Nephron progenitor cell (in vitro differentiated cells): ENCODE results near the gene RNF223.

Source experiments
- DNase-seq: peaks from one replicate; pipeline ENCODE4 v3.0.0; 2021
- H3K27ac Mint-ChIP-seq: 2 replicates; pipeline ENCODE4 v1.8.0; 2021; ENCODE audit warnings: mild to moderate bottlenecking, moderate library complexity, mixed read lengths
- H3K27me3 Mint-ChIP-seq: 2 replicates; pipeline ENCODE4 v1.8.0; 2021; ENCODE audit warnings: mild to moderate bottlenecking, low read depth, mixed read lengths; ENCODE audit not compliant: poor library complexity
- H3K36me3 Mint-ChIP-seq: 2 replicates; pipeline ENCODE4 v1.8.0; 2021; ENCODE audit warnings: low read depth, mixed read lengths
- H3K4me1 Mint-ChIP-seq: 2 replicates; pipeline ENCODE4 v1.8.0; 2021; ENCODE audit warnings: mixed read lengths
- H3K4me3 Mint-ChIP-seq: 2 replicates; pipeline ENCODE4 v1.8.0; 2021; ENCODE audit warnings: mild to moderate bottlenecking, moderate library complexity, mixed read lengths
- H3K9me3 Mint-ChIP-seq: 2 replicates; pipeline ENCODE4 v1.8.0; 2021; ENCODE audit warnings: mild to moderate bottlenecking, moderate library complexity, mixed read lengths
- TF ChIP-seq, protein P1 (sequence below): fragments of 200-600 bp; sonication (generic); IDR thresholded peaks from 2 replicates; pipeline ENCODE4 v1.5.0; 2021; ENCODE audit warnings: antibody characterized with exemption

Gene RNF223

GRCh38 chr1:1120096-1120495 is 46.0 kb upstream of the RNF223 start:
- H3K4me1 Mint-ChIP-seq, result peaks cover 20% of the 10 kb centered on the region
- H3K36me3 Mint-ChIP-seq, result peaks cover 2% of the 10 kb centered on the region
- no peak overlapping the region for H3K4me3 Mint-ChIP-seq
- no peak overlapping the region for H3K27ac Mint-ChIP-seq
- TF ChIP-seq, protein P1, sequence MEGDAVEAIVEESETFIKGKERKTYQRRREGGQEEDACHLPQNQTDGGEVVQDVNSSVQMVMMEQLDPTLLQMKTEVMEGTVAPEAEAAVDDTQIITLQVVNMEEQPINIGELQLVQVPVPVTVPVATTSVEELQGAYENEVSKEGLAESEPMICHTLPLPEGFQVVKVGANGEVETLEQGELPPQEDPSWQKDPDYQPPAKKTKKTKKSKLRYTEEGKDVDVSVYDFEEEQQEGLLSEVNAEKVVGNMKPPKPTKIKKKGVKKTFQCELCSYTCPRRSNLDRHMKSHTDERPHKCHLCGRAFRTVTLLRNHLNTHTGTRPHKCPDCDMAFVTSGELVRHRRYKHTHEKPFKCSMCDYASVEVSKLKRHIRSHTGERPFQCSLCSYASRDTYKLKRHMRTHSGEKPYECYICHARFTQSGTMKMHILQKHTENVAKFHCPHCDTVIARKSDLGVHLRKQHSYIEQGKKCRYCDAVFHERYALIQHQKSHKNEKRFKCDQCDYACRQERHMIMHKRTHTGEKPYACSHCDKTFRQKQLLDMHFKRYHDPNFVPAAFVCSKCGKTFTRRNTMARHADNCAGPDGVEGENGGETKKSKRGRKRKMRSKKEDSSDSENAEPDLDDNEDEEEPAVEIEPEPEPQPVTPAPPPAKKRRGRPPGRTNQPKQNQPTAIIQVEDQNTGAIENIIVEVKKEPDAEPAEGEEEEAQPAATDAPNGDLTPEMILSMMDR, result no peak
- no peak for DNase-seq
- H3K9me3 Mint-ChIP-seq, result peaks cover 5% of the 10 kb centered on the region
- H3K27me3 Mint-ChIP-seq, result peaks cover 48% of the 10 kb centered on the region

GRCh38 chr1:1119272-1119890 is 45.3 kb upstream of the RNF223 start:
- DNase-seq, result no peak
- TF ChIP-seq, protein P1, result no peak
- H3K4me3 Mint-ChIP-seq, result no peak overlapping the region

DNA sequence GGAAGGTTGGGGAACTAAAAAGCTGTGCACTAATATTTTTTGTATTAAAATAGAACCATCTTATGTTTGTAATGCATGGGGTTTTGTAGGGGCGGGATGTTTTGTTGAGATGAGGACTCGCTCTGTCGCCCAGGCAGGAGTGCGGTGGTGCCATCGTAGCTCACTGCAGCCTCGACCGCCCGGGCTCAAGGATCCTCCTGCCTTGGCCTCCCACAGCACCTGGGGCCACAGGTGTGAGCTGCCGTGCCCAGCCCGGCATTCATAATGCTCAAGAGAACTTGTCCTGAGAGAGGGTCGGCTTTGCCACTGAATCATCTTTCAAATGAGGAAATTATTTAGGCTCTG is 44.7 kb upstream of the RNF223 start:
- H3K4me3 Mint-ChIP-seq, result no peak overlapping the region
- peaks cover 14% of the 10 kb centered on the region for H3K36me3 Mint-ChIP-seq
- H3K9me3 Mint-ChIP-seq, result peaks cover 14% of the 10 kb centered on the region
- no peak overlapping the region for H3K27ac Mint-ChIP-seq
- peaks cover 22% of the 10 kb centered on the region for H3K4me1 Mint-ChIP-seq
- peaks cover 48% of the 10 kb centered on the region for H3K27me3 Mint-ChIP-seq
- TF ChIP-seq, protein P1, result no peak
- no peak for DNase-seq

More at GRCh38 chr1:1119272-1119890, 45.3 kb upstream of the RNF223 start:
- Mint-ChIP-seq H3K36me3 (peaks cover 9% of the 10 kb centered on the region), H3K9me3 (peaks cover 12% of the 10 kb centered on the region), H3K4me1 (peaks cover 25% of the 10 kb centered on the region), H3K27ac (no peak overlapping the region), H3K27me3 (peaks cover 48% of the 10 kb centered on the region)

DNA sequence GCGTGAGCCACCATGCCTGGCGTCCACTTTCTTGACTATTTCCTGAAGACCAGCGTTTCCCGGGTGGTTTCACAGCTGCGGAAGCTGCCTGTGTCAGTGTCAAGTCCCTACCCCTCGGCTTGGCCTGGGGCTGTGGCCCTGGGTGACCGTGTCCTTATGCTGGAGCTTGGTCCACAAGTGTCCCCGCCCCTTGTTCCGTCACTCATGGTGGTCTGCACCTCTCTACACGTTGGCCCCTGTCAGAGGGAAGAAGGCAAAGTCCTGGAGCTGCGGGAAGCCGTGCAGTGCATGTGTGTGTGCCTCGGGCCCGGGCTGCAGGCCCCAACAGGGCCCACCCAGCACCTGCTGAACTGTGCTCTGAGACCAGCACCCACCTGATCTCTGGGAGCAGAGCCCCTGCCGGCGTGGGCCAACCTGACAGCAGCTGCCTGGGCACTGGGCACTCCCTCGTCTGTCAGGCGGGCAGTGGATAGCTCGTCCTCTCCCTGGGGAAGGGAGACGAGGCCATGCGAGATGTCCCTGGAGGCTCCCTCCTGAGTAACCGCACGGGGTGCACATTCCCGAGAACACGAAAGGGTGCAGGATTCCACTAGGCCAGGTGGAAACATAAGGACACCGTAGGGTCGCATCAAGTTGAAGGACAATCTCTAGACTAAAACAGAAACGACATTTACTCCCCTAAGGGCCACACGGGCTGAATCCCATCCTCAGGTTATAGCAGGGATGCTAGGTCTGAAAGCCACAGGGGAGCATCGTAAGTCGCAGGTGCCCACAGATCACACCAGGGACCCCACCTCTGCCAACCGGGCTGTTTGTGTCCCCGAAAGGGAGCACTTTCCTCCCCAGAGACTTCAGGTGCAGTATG is 44.1 kb upstream of the RNF223 start:
- Mint-ChIP-seq H3K36me3 (peaks cover 20% of the 10 kb centered on the region), H3K4me3 (peak overlapping the region; percentile 61), H3K9me3 (peaks cover 20% of the 10 kb centered on the region), H3K27ac (no peak overlapping the region), H3K27me3 (peaks cover 48% of the 10 kb centered on the region), H3K4me1 (peaks cover 19% of the 10 kb centered on the region)
- no peak for DNase-seq
- TF ChIP-seq, protein P1, result no peak

DNA sequence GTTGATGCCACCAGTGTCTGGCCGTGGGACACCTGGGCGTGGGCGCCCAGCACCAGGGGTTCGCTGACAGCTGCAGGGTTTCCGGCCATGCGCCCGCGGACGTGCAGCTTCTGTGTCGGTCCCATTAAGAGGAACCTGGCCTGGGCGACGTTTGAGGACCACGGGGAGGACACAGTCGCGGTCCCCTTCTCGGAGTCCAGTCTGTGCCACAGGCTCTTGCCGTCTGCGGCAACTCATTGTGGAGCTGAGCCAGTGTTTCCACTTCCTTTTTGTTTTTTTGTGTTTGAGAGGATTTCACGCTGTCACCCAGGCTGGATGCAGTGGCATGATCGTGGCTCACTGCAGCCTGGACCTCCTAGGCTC is 43.3 kb upstream of the RNF223 start:
- Mint-ChIP-seq H3K9me3 (peaks cover 28% of the 10 kb centered on the region), H3K27me3 (peaks cover 43% of the 10 kb centered on the region)

More for the DNA sequence above, 43.3 kb upstream of the RNF223 start:
- DNase-seq, result no peak
- TF ChIP-seq, protein P1, result no peak
- peaks cover 16% of the 10 kb centered on the region for H3K4me1 Mint-ChIP-seq
- H3K27ac Mint-ChIP-seq, result no peak overlapping the region
- peaks cover 28% of the 10 kb centered on the region for H3K36me3 Mint-ChIP-seq
- H3K4me3 Mint-ChIP-seq, result peak overlapping the region; percentile 61
